CD4-positive, alpha-beta memory T cell (primary cell): ENCODE measurements around the gene ATP8A1. TPM values are rescaled to one million over a fixed set of nuclear protein-coding genes. Genes with fewer than 3 reads are reported as not detected.
A peak's percentile ranks its signal among the peaks of the same experiment; 100 is the strongest.

ENCODE experiments used
- CTCF ChIA-PET: fragments of 350-600 bp; sonication (Branson Sonifier 250); formaldehyde crosslinking; loops from one replicate; lab custom pipeline; 2021; ENCODE audit warnings: inconsistent platforms; ENCODE audit not compliant: partially characterized antibody; lab: Charles Lee
- POLR2A ChIA-PET: fragments of 350-600 bp; sonication (Branson Sonifier 250); formaldehyde crosslinking; loops from one replicate; lab custom pipeline; 2021; ENCODE audit not compliant: partially characterized antibody; lab: Charles Lee
- DNase-seq, 5 donors: peaks; one replicate each; pipeline versions ENCODE4 v3.0.0 to v3.0.0-alpha.2; 2020 to 2022; ENCODE audit warnings: mixed read lengths in 1 of 5
- H3K27ac ChIP-seq: one replicate; pipeline ENCODE4 v1.7.0; 2013; ENCODE audit warnings: low read depth, low read length
- H3K27me3 ChIP-seq: 2 replicates; pipeline ENCODE4 v1.7.0; 2013; ENCODE audit warnings: mild to moderate bottlenecking, low read length, moderate library complexity; ENCODE audit not compliant: insufficient read depth
- H3K36me3 ChIP-seq: 2 replicates; pipeline ENCODE4 v1.7.0; 2013; ENCODE audit warnings: mild to moderate bottlenecking, low read length, moderate library complexity; ENCODE audit not compliant: insufficient read depth
- H3K4me1 ChIP-seq: 2 replicates; pipeline ENCODE4 v1.7.0; 2013; ENCODE audit warnings: mild to moderate bottlenecking, low read length, moderate library complexity; ENCODE audit not compliant: insufficient read depth
- H3K4me3 ChIP-seq, 2 donors: one replicate each; pipeline ENCODE4 v1.7.0; 2013; ENCODE audit warnings: low read length in 2 of 2, mild to moderate bottlenecking in 1 of 2
- H3K9me3 ChIP-seq, 2 donors: one replicate each; pipeline ENCODE4 v1.7.0; 2013; ENCODE audit warnings: low read length in 2 of 2, control low read depth in 1 of 2; ENCODE audit not compliant: control insufficient read depth in 1 of 2
- H3K27ac Mint-ChIP-seq, 7 donors: one replicate each; pipeline ENCODE4 v1.8.0; 2020 to 2021; ENCODE audit warnings: mixed read lengths in 7 of 7, mild to moderate bottlenecking in 6 of 7, inconsistent platforms in 3 of 7, moderate library complexity in 3 of 7
- H3K27me3 Mint-ChIP-seq, 2 donors: one replicate each; pipeline ENCODE4 v1.8.0; 2020 to 2021; ENCODE audit warnings: mixed read lengths in 2 of 2
- H3K36me3 Mint-ChIP-seq, 2 donors: one replicate each; pipeline ENCODE4 v1.8.0; 2020 to 2021; ENCODE audit warnings: mixed read lengths in 2 of 2, inconsistent platforms in 1 of 2, mild to moderate bottlenecking in 1 of 2
- H3K4me1 Mint-ChIP-seq, 4 donors: one replicate each; pipeline ENCODE4 v1.8.0; 2020 to 2021; ENCODE audit warnings: mixed read lengths in 4 of 4, mild to moderate bottlenecking in 1 of 4
- H3K4me3 Mint-ChIP-seq, 8 donors: one replicate each; pipeline ENCODE4 v1.8.0; 2020 to 2021; ENCODE audit warnings: mixed read lengths in 8 of 8, mild to moderate bottlenecking in 7 of 8, moderate library complexity in 6 of 8, inconsistent platforms in 3 of 8
- H3K9me3 Mint-ChIP-seq, 8 donors: one replicate each; pipeline ENCODE4 v1.8.0; 2020 to 2021; ENCODE audit warnings: mixed read lengths in 8 of 8, mild to moderate bottlenecking in 5 of 8, inconsistent platforms in 3 of 8, moderate library complexity in 1 of 8
- intact Hi-C: fragments of 100-400 bp; cut with micrococcal nuclease; formaldehyde crosslinking; loops from one replicate; pipeline ENCODE4 v1.15.1; 2023
- polyA plus RNA-seq, 2 donors: library from polyadenylated mRNA; unstranded; fragments of 300-500 nt; fragmentation: Illumina TruSeq; gene quantifications; one replicate each; pipeline ENCODE4 v1.2.3, GENCODE V29; 2021
- total RNA-seq, 2 experiments: library from RNA; stranded (reverse); gene quantifications; one replicate each; pipeline ENCODE4 v1.2.3, GENCODE V29; 2021

Gene ATP8A1
- total and polyA plus RNA-seq, 4 experiments from 2014 or later: 4.3 to 33.5 (median 17.7) TPM

DNA sequence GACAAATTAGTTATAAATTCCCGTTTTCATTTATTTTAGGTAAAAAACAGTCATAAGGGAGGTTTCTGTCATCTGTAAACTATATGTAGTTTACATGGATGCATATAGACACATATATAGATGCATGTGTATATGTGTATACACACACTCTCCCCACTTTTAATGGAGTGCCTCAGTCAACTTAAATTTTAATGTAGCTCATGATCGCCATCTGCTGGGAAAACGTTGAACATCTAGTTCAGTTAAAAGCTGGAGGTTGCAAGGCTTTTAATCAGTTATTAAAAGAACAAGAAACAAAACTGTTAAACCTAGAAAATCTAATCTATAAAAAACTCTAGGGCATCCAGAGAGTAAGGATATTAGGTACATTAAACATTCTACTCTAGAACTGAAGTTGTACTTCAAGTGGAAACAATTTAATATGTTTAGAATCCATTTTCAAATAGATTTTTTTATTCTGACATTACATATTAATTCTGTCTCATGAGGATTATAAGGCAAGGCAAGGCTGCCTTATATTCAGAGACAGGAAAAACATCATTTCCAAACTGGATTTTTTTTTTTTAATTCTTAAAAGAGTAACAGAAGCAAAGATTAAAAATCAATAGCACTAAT is 137.0 kb downstream of the ATP8A1 start:
- H3K36me3 Mint-ChIP-seq: peaks cover 20 to 33% of the 10 kb centered on the region in 2 donors
- no peaks in the 10 kb centered on the region for H3K36me3 ChIP-seq
- no peaks in the 10 kb centered on the region for H3K4me1 Mint-ChIP-seq
- no peaks in the 10 kb centered on the region for H3K27me3 Mint-ChIP-seq
- H3K27ac ChIP-seq: no peak overlapping the region
- H3K9me3 ChIP-seq: no peaks in the 10 kb centered on the region
- H3K27me3 ChIP-seq: no peaks in the 10 kb centered on the region
- H3K4me1 ChIP-seq: no peaks in the 10 kb centered on the region
- no peak overlapping the region for H3K4me3 Mint-ChIP-seq
- DNase-seq: peak in 4 of 5 donors; percentile 19 to 40 (median 28)
- ChIA-PET CTCF (interaction anchor here (0.9 to 5.6 kb wide), 16 partner anchors 11 to 1239 kb away, joined by 3 to 55 read pairs (median 4); no protein-coding TSS in a partner anchor), POLR2A (interaction anchor here (1.2 kb wide), 1 partner anchor 14 kb away, joined by 4 read pairs; no protein-coding TSS in a partner anchor)
- intact Hi-C loops: loop anchor here (2.0 to 5.0 kb wide), 3 partner anchors 563 to 1593 kb away; no protein-coding TSS in a partner anchor
- no peak overlapping the region for H3K4me3 ChIP-seq
- no peaks in the 10 kb centered on the region for H3K9me3 Mint-ChIP-seq
- peak overlapping the region in 1 of 7 donors; percentile 58 for H3K27ac Mint-ChIP-seq

DNA sequence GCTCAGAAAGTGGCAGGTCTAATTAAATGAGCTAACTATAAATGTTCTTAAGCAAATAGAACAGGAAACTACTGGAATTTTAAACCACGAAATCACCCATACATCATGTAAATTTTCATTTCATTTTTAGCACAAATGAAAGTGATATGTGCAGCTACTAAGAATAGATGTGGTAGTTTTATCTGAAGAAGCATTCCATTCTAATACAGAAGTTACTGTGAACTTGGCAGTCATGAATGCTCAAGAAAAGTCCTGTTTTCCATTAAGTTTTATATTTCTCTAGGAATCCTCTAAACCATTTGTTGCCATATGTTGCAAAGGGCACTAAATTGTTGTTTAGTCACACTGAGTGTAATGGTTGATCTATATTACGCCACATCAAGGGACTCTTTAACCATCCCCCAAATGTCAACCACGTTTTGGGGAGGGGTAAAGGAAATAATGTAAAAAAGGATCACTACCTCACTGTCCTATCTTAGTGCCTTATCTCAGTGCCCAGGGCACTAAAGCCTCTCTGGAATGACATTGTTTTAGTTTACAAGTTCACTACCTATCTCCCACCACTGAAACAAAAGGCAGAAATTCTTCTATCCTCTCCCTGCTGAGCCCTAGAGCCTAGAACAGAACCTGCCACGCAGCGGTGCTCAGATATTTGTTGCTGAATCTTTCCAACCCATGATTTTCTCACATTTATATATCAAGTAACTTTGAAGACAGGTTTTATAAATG is 141.6 kb downstream of the ATP8A1 start:
- no peaks in the 10 kb centered on the region for H3K27me3 Mint-ChIP-seq
- Histone ChIP-seq H3K4me1 (no peaks in the 10 kb centered on the region), H3K27me3 (no peaks in the 10 kb centered on the region), H3K27ac (no peak overlapping the region), H3K4me3 (no peak overlapping the region), H3K36me3 (no peaks in the 10 kb centered on the region), H3K9me3 (no peaks in the 10 kb centered on the region)
- ChIA-PET POLR2A (no interaction called here), CTCF (no interaction called here)
- H3K27ac Mint-ChIP-seq: no peak overlapping the region
- H3K36me3 Mint-ChIP-seq: peaks cover 8 to 11% of the 10 kb centered on the region in 2 donors
- no peaks in the 10 kb centered on the region for H3K9me3 Mint-ChIP-seq
- H3K4me1 Mint-ChIP-seq: no peaks in the 10 kb centered on the region
- no peak for DNase-seq
- intact Hi-C loops: loop anchor here (5.0 kb wide), 2 partner anchors 823 to 1588 kb away; no protein-coding TSS in a partner anchor
- H3K4me3 Mint-ChIP-seq: no peak overlapping the region

DNA sequence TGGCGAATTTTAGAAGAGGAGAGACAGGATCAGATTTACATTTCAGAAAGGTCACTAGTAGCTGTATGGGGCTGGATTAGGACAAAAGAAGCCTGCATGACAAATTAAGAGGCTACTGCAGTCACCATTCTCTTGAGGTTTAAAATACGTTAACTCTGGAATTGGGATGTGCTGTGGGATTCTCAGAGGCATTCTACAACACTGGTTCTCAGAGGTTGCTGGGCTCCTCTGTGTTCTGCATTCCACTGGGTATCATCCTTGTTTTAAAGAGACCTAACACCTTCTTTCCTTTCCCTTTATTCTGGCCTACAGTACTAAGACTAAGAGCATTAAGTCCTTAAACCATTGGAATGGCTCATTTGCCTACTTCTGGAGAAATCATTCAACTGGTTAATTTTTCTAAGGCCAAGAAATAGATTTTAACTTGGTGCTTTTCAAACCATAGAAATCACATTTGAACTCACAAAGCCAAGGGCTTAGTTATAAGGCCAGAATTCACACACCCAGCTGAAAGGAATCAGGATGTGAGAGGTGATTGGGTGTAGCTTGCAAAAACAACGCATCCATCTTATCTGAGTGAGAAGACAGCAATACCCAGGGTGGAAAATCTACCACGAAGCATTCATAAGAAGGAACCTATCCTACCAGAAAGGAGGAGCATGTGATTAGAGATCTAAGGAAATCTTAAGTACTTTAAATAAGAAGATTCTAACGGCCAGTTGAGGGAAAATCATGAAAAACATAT is 143.0 kb downstream of the ATP8A1 start:
- no peak overlapping the region for H3K4me3 ChIP-seq
- no peaks in the 10 kb centered on the region for H3K4me1 ChIP-seq
- no peaks in the 10 kb centered on the region for H3K27me3 ChIP-seq
- no peaks in the 10 kb centered on the region for H3K9me3 ChIP-seq
- no peak overlapping the region for H3K27ac ChIP-seq
- Mint-ChIP-seq H3K27ac (no peak overlapping the region), H3K4me1 (no peaks in the 10 kb centered on the region), H3K4me3 (no peak overlapping the region), H3K27me3 (no peaks in the 10 kb centered on the region), H3K36me3 (peaks cover 13 to 17% of the 10 kb centered on the region in 2 donors), H3K9me3 (no peaks in the 10 kb centered on the region)
- DNase-seq: no peak
- POLR2A ChIA-PET: no interaction called here
- intact Hi-C loops: no loop called here
- H3K36me3 ChIP-seq: no peaks in the 10 kb centered on the region
- CTCF ChIA-PET: interaction anchor here (0.6 kb wide), 1 partner anchor 77 kb away, joined by 3 read pairs; no protein-coding TSS in a partner anchor

DNA sequence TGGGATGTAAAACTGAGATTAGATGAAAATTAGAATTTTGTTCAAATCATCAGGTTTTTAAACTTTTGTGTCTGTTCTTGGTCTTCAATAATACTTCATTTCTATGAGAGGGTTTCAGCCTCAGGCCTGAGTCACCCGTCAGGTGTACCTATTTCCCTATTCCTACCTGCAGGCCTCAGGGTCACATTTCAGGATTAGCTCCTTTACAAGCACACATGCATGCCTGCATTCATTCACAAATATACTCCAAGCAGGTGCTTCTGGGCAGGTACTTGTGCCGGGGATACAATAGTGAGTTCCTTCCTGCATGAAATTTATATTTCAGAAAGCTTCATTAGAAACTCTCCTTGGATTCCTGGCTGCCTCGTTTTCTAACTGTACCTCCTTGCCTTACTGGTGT is 144.7 kb downstream of the ATP8A1 start:
- ChIA-PET CTCF (interaction anchor here (1.1 to 8.8 kb wide), 2 partner anchors 8 to 11 kb away, joined by 3 to 55 read pairs; no protein-coding TSS in a partner anchor), POLR2A (no interaction called here)
- H3K27me3 ChIP-seq: no peaks in the 10 kb centered on the region
- Mint-ChIP-seq H3K4me1 (peaks cover 0 to 2% (median 0%) of the 10 kb centered on the region in 4 donors), H3K27me3 (no peaks in the 10 kb centered on the region), H3K9me3 (no peaks in the 10 kb centered on the region), H3K36me3 (peaks cover 14 to 21% of the 10 kb centered on the region in 2 donors), H3K4me3 (no peak overlapping the region), H3K27ac (no peak overlapping the region)
- H3K36me3 ChIP-seq: no peaks in the 10 kb centered on the region
- no peaks in the 10 kb centered on the region for H3K9me3 ChIP-seq
- H3K4me3 ChIP-seq: no peak overlapping the region
- DNase-seq: no peak
- intact Hi-C loops: no loop called here
- H3K4me1 ChIP-seq: no peaks in the 10 kb centered on the region
- H3K27ac ChIP-seq: no peak overlapping the region

DNA sequence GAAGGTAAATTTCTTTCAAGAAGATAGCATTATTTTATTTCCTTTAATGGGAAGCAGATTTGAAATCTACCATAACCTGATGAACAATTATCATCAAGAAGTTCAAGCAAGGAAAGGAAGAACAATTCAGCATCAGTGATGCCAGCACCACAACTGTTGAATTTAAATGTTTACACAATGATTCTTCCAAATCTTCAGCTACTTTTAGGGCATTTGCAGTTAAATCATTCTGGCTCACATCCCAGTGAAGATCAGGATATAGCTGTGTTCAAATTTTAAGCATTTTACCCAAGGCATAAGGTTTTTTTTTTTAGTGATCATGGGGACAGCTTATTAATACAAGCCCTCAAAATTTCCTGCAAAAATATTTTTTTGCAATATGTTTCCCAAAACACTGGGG is 146.7 kb downstream of the ATP8A1 start:
- no peak for DNase-seq
- no peak overlapping the region for H3K27ac ChIP-seq
- no peaks in the 10 kb centered on the region for H3K4me1 ChIP-seq
- H3K4me3 ChIP-seq: no peak overlapping the region
- Mint-ChIP-seq H3K4me1 (peaks cover 0 to 2% (median 0%) of the 10 kb centered on the region in 4 donors), H3K9me3 (no peaks in the 10 kb centered on the region), H3K27me3 (no peaks in the 10 kb centered on the region), H3K36me3 (peaks cover 29 to 37% of the 10 kb centered on the region in 2 donors), H3K4me3 (no peak overlapping the region), H3K27ac (no peak overlapping the region)
- ChIA-PET CTCF (interaction anchor here (1.5 to 8.8 kb wide), 2 partner anchors 10 to 58 kb away, joined by 4 to 55 read pairs; no protein-coding TSS in a partner anchor), POLR2A (no interaction called here)
- intact Hi-C loops: no loop called here
- no peaks in the 10 kb centered on the region for H3K36me3 ChIP-seq
- H3K27me3 ChIP-seq: no peaks in the 10 kb centered on the region
- H3K9me3 ChIP-seq: no peaks in the 10 kb centered on the region

DNA sequence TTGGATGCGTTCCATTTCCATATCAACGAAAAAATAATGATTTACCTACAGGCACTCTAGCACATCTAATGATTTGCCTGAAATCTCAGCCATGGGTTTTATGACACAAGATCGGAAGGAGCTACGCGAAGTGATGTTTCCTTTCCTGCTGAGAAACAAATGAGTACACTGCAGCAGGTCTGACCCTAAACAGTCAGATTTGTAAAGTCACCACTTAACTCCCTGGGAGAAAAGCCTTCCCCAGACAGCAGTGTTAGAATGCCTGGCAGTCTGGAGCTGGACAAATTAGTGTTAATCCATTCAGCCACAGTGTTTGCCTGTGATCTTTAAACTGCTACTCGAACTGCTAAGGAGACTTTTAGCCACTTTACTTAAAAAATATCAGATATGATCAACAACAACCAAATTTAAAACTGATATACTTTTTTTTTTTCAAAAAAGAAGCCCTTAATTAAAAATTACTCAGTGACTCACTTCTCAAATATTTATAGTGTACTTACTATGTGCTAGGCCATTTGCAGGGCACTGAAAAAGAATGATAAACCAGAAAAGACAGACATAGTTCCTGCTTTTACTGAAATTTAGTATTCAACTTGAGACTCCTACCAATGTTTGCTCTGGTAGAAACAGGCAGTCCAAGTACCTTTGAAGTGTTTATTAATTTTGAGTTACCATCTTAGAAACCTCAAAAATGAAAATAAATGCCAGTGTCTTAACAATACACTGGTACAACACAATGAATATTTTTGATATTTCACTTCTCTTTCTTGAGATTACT is 155.1 kb downstream of the ATP8A1 start:
- Mint-ChIP-seq H3K4me1 (peaks cover 0 to 2% (median 0%) of the 10 kb centered on the region in 4 donors), H3K4me3 (no peak overlapping the region), H3K36me3 (peaks cover 50 to 60% of the 10 kb centered on the region in 2 donors), H3K27me3 (no peaks in the 10 kb centered on the region), H3K9me3 (peaks cover 0 to under 1% (median 0%) of the 10 kb centered on the region in 8 donors), H3K27ac (no peak overlapping the region)
- ChIA-PET POLR2A (no interaction called here), CTCF (interaction anchor here (1.1 to 1.4 kb wide), 2 partner anchors 10 to 18 kb away, joined by 3 to 4 read pairs; no protein-coding TSS in a partner anchor)
- no peak for DNase-seq
- no peaks in the 10 kb centered on the region for H3K27me3 ChIP-seq
- no peak overlapping the region for H3K4me3 ChIP-seq
- H3K36me3 ChIP-seq: peaks cover 4% of the 10 kb centered on the region
- H3K9me3 ChIP-seq: no peaks in the 10 kb centered on the region
- intact Hi-C loops: no loop called here
- no peaks in the 10 kb centered on the region for H3K4me1 ChIP-seq
- no peak overlapping the region for H3K27ac ChIP-seq
